Osteocyte (in vitro differentiated cells): Measurements from ENCODE around the gene MAP3K2. TPM values are rescaled to one million over a fixed set of nuclear protein-coding genes. Genes with fewer than 3 reads are reported as not detected.

Experiments
- DNase-seq: peaks from one replicate; pipeline ENCODE4 v3.0.0; 2021; ENCODE audit warnings: mixed read lengths; ENCODE audit not compliant: unreplicated experiment; ENCODE audit errors: extremely low spot score
- H3K27ac Mint-ChIP-seq: one replicate; pipeline ENCODE4 v1.8.0; 2021; ENCODE audit warnings: mild to moderate bottlenecking, mixed read lengths; ENCODE audit not compliant: unreplicated experiment
- H3K27me3 Mint-ChIP-seq: one replicate; pipeline ENCODE4 v1.8.0; 2021; ENCODE audit warnings: mixed read lengths; ENCODE audit not compliant: unreplicated experiment
- H3K36me3 Mint-ChIP-seq: one replicate; pipeline ENCODE4 v1.8.0; 2021; ENCODE audit warnings: mixed read lengths; ENCODE audit not compliant: unreplicated experiment
- H3K4me1 Mint-ChIP-seq: one replicate; pipeline ENCODE4 v1.8.0; 2021; ENCODE audit warnings: mixed read lengths; ENCODE audit not compliant: unreplicated experiment
- H3K4me3 Mint-ChIP-seq: one replicate; pipeline ENCODE4 v1.8.0; 2021; ENCODE audit warnings: mild to moderate bottlenecking, moderate library complexity, mixed read lengths; ENCODE audit not compliant: unreplicated experiment
- H3K9me3 Mint-ChIP-seq: one replicate; pipeline ENCODE4 v1.8.0; 2021; ENCODE audit warnings: mixed read lengths; ENCODE audit not compliant: unreplicated experiment
- CTCF ChIP-seq: fragments of 200-600 bp; sonication (generic); IDR thresholded peaks from 2 replicates; pipeline ENCODE4 v1.5.0; 2021; ENCODE audit warnings: antibody characterized with exemption, mild to moderate bottlenecking, moderate library complexity
- total RNA-seq: library from RNA; stranded (reverse); gene quantifications from 2 replicates; pipeline ENCODE4 v1.2.1, GENCODE V29; 2021

Gene MAP3K2
- total RNA-seq, 1 donor from 2014 or later, result 60.9 TPM

GRCh38 chr2:127429291-127429690 lies 41.5 kb upstream of the MAP3K2 start:
- Mint-ChIP-seq H3K27ac (no peak overlapping the region), H3K9me3 (no peaks in the 10 kb centered on the region), H3K4me1 (peaks cover 21% of the 10 kb centered on the region), H3K27me3 (no peaks in the 10 kb centered on the region), H3K36me3 (no peaks in the 10 kb centered on the region), H3K4me3 (no peak overlapping the region)
- no peak for DNase-seq
- TF ChIP-seq CTCF, result no peak

GRCh38 chr2:127428815-127429109 lies 41.0 kb upstream of the MAP3K2 start:
- Mint-ChIP-seq H3K36me3 (no peaks in the 10 kb centered on the region), H3K9me3 (no peaks in the 10 kb centered on the region), H3K27me3 (no peaks in the 10 kb centered on the region), H3K4me1 (peaks cover 24% of the 10 kb centered on the region), H3K27ac (no peak overlapping the region), H3K4me3 (no peak overlapping the region)
- no peak for TF ChIP-seq CTCF
- no peak for DNase-seq

GRCh38 chr2:127428057-127428814 lies 40.5 kb upstream of the MAP3K2 start:
- no peaks in the 10 kb centered on the region for H3K9me3 Mint-ChIP-seq

GRCh38 chr2:127427376-127428056 lies 39.7 kb upstream of the MAP3K2 start:
- no peaks in the 10 kb centered on the region for H3K9me3 Mint-ChIP-seq
- no peak overlapping the region for H3K27ac Mint-ChIP-seq
- H3K36me3 Mint-ChIP-seq, result no peaks in the 10 kb centered on the region
- H3K4me1 Mint-ChIP-seq, result peaks cover 28% of the 10 kb centered on the region
- TF ChIP-seq CTCF, result no peak
- H3K27me3 Mint-ChIP-seq, result no peaks in the 10 kb centered on the region
- no peak overlapping the region for H3K4me3 Mint-ChIP-seq
- DNase-seq, result peak; percentile 73

More at GRCh38 chr2:127428057-127428814, 40.5 kb upstream of the MAP3K2 start:
- no peak overlapping the region for H3K4me3 Mint-ChIP-seq
- H3K27me3 Mint-ChIP-seq, result no peaks in the 10 kb centered on the region
- H3K27ac Mint-ChIP-seq, result no peak overlapping the region
- H3K4me1 Mint-ChIP-seq, result peaks cover 27% of the 10 kb centered on the region
- no peaks in the 10 kb centered on the region for H3K36me3 Mint-ChIP-seq
- DNase-seq, result peak; percentile 76
- no peak for TF ChIP-seq CTCF
